ENCODE measurements around the gene CNKSR2. TPM values are rescaled to one million over a fixed set of nuclear protein-coding genes. Genes with fewer than 3 reads are reported as not detected.

The CNKSR2 gene
- total and polyA plus RNA-seq, 4 donors, result 0.55 to 3.3 (median 2.0) TPM

DNA sequence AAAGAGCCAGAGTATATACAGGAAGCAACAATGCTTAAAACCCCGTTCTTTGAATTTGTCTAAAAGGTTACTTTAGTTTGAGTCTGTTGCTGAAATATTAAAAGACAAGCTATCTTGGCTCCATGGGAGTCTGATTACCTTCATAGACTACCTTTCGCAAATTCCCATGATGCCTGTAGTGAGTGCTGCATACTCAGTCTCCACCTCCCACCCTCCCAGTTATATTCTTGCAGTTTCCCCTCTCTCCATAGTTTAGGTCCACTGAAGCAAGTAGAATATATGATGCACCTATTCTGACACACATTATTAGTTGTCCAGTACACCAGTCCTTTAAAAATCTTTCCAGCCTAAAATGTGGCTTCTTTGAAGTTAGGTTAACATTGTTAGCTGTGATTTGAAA, 2.4 kb downstream of the CNKSR2 start:
- Histone ChIP-seq H3K36me3 (ENCODE audit: control insufficient read depth in 4 of 4, insufficient read depth in 3 of 4, low read depth in 1 of 4, low read length in 3 of 4) (no peaks in the 10 kb centered on the region), H3K9ac (ENCODE audit: low read depth in 1 of 2, low read length in 2 of 2) (no peak overlapping the region)
- WGBS, result 88% methylated on average over 2 of the region's 2 CpGs

More for the DNA sequence above, 2.4 kb downstream of the CNKSR2 start:
- TF ChIP-seq, protein P1, sequence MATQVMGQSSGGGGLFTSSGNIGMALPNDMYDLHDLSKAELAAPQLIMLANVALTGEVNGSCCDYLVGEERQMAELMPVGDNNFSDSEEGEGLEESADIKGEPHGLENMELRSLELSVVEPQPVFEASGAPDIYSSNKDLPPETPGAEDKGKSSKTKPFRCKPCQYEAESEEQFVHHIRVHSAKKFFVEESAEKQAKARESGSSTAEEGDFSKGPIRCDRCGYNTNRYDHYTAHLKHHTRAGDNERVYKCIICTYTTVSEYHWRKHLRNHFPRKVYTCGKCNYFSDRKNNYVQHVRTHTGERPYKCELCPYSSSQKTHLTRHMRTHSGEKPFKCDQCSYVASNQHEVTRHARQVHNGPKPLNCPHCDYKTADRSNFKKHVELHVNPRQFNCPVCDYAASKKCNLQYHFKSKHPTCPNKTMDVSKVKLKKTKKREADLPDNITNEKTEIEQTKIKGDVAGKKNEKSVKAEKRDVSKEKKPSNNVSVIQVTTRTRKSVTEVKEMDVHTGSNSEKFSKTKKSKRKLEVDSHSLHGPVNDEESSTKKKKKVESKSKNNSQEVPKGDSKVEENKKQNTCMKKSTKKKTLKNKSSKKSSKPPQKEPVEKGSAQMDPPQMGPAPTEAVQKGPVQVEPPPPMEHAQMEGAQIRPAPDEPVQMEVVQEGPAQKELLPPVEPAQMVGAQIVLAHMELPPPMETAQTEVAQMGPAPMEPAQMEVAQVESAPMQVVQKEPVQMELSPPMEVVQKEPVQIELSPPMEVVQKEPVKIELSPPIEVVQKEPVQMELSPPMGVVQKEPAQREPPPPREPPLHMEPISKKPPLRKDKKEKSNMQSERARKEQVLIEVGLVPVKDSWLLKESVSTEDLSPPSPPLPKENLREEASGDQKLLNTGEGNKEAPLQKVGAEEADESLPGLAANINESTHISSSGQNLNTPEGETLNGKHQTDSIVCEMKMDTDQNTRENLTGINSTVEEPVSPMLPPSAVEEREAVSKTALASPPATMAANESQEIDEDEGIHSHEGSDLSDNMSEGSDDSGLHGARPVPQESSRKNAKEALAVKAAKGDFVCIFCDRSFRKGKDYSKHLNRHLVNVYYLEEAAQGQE (IDR thresholded peaks at IDR 0.05), result no peak
- TF ChIP-seq RAD21 (IDR thresholded peaks at IDR 0.05) (no peak), NR2F2 (IDR thresholded peaks at IDR 0.05) (no peak), GABPA (IDR thresholded peaks at IDR 0.05 in 1 of 2, conservative IDR thresholded peaks at IDR 0.05 in 1 of 2) (no peak), SP1 (IDR thresholded peaks at IDR 0.05) (no peak), HNF4G (IDR thresholded peaks at IDR 0.05) (no peak), TAF1 (conservative IDR thresholded peaks at IDR 0.05) (no peak), FOXA2 (IDR thresholded peaks at IDR 0.05) (no peak), EGR1 (IDR thresholded peaks at IDR 0.05; ENCODE audit: low read depth in 2 of 2) (no peak), HNF4A (conservative IDR thresholded peaks at IDR 0.05) (no peak), YY1 (IDR thresholded peaks at IDR 0.05) (no peak), FOXA1 (IDR thresholded peaks at IDR 0.05) (no peak), JUND (IDR thresholded peaks at IDR 0.05) (no peak), RXRA (IDR thresholded peaks at IDR 0.05) (no peak)
- TF ChIP-seq, protein P2, sequence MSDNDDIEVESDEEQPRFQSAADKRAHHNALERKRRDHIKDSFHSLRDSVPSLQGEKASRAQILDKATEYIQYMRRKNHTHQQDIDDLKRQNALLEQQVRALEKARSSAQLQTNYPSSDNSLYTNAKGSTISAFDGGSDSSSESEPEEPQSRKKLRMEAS (IDR thresholded peaks at IDR 0.05), result no peak
- TF ChIP-seq, protein P3, sequence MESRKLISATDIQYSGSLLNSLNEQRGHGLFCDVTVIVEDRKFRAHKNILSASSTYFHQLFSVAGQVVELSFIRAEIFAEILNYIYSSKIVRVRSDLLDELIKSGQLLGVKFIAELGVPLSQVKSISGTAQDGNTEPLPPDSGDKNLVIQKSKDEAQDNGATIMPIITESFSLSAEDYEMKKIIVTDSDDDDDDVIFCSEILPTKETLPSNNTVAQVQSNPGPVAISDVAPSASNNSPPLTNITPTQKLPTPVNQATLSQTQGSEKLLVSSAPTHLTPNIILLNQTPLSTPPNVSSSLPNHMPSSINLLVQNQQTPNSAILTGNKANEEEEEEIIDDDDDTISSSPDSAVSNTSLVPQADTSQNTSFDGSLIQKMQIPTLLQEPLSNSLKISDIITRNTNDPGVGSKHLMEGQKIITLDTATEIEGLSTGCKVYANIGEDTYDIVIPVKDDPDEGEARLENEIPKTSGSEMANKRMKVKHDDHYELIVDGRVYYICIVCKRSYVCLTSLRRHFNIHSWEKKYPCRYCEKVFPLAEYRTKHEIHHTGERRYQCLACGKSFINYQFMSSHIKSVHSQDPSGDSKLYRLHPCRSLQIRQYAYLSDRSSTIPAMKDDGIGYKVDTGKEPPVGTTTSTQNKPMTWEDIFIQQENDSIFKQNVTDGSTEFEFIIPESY (IDR thresholded peaks at IDR 0.05), result no peak
- TF ChIP-seq, protein P4, sequence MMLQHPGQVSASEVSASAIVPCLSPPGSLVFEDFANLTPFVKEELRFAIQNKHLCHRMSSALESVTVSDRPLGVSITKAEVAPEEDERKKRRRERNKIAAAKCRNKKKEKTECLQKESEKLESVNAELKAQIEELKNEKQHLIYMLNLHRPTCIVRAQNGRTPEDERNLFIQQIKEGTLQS (IDR thresholded peaks at IDR 0.05), result no peak
- TF ChIP-seq, protein P5, sequence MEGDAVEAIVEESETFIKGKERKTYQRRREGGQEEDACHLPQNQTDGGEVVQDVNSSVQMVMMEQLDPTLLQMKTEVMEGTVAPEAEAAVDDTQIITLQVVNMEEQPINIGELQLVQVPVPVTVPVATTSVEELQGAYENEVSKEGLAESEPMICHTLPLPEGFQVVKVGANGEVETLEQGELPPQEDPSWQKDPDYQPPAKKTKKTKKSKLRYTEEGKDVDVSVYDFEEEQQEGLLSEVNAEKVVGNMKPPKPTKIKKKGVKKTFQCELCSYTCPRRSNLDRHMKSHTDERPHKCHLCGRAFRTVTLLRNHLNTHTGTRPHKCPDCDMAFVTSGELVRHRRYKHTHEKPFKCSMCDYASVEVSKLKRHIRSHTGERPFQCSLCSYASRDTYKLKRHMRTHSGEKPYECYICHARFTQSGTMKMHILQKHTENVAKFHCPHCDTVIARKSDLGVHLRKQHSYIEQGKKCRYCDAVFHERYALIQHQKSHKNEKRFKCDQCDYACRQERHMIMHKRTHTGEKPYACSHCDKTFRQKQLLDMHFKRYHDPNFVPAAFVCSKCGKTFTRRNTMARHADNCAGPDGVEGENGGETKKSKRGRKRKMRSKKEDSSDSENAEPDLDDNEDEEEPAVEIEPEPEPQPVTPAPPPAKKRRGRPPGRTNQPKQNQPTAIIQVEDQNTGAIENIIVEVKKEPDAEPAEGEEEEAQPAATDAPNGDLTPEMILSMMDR (IDR thresholded peaks at IDR 0.05; ENCODE audit: low read depth, low read length, missing input control), result no peak
- Histone ChIP-seq H3K4me1 (ENCODE audit: control insufficient read depth in 4 of 4, insufficient read depth in 4 of 4, low read length in 3 of 4) (peaks cover 0 to 14% (median 2%) of the 10 kb centered on the region in 4 donors), H3K9me3 (ENCODE audit: control insufficient read depth in 4 of 4, low read length in 3 of 4) (no peaks in the 10 kb centered on the region), H3K27me3 (ENCODE audit: control insufficient read depth in 4 of 4, insufficient read depth in 4 of 4, low read length in 3 of 4) (no peaks in the 10 kb centered on the region), H3K4me3 (ENCODE audit: low read depth in 1 of 3, low read length in 3 of 3) (no peak overlapping the region), H3K27ac (ENCODE audit: low read depth in 1 of 2, low read length in 2 of 2) (no peak overlapping the region)
- no peak for DNase-seq (ENCODE audit: low spot score)
